Activated CD4-positive, alpha-beta T cell treated with anti-CD3 and anti-CD28 coated beads, Interleukin-2, amount 50 U/mL, for 1 hour (primary cell): ENCODE data around the gene PXT1.
"Not testable (repeated sequence)": the region's sequence is repeated elsewhere in the genome, so short reads cannot be mapped to it uniquely, and the experiment has no call there.

Experiments
- DNase-seq: peaks from one replicate; pipeline ENCODE4 v3.0.0-alpha.2; 2020

PXT1 gene

DNA sequence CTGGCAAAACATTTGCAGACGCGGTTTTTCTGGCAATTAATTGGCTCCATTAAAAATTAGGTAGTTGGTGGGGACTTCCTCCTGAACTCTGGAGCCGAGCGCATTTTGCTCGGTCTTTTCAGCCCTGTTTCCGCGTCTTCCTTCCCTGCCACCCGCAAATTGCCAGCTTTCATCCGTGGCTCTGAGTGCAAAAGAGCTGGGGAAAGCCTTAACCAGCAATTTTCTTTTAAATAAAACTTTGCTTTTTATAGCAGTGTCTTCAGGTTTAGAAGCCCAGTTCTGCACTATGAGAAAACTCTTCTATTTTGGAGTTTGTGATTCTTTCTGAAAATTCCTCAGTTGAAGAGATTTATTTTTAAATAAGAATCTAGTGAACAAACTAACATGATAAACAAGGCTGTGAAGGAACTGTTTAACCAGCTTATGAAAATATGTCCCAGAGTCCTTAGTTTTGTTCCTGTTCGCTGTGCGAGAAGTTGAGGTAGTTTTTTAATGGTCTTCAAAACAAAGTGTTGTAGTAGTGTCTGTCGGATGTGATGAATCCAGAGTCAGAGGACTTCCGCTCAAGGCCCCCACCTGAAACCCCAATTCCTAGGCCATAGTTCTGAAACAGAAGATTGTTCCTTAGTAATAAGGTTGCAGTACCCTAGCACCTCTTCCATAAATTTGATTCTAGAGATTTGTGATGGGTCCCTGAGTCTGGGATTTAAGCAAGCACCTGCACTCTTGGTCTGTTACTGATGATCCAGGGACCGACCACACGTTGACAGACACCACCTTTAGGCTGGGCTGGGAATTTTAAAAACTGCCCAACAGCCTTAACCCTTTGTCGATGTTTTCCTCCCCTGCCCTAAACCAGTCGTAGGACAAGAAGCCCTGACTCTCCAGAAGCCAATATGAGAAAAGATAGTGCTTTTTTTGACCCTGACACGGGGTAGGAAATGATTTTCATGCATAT lies 1.1 kb upstream of the PXT1 start:
- no peak for DNase-seq

GRCh38 chr6:36442103-36442670 lies 467 bp downstream of the PXT1 start:
- DNase-seq = no peak

- peak; percentile 76 for DNase-seq
Measured at GRCh38 chr6:36441307-36441894, 1.3 kb downstream of the PXT1 start.

DNA sequence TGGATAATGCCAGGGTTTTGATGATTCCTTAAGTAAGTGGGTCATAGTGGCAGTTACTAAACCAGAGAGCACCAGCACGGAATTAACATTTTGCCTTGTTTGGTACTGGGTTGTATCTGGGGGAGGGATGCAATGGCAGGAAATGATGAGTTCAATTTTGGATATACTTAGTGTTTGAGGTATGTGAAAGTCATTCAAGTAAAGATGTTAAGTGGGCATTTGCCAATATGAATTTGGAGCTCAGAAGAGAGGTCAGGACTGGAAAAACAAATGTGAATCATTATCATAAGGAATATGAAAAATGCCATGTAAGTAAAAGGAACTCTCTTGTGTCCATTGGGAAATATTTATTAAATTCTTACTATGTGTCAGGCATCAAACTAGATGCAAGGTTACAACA lies 6.2 kb downstream of the PXT1 start:
- DNase-seq = no peak

DNA sequence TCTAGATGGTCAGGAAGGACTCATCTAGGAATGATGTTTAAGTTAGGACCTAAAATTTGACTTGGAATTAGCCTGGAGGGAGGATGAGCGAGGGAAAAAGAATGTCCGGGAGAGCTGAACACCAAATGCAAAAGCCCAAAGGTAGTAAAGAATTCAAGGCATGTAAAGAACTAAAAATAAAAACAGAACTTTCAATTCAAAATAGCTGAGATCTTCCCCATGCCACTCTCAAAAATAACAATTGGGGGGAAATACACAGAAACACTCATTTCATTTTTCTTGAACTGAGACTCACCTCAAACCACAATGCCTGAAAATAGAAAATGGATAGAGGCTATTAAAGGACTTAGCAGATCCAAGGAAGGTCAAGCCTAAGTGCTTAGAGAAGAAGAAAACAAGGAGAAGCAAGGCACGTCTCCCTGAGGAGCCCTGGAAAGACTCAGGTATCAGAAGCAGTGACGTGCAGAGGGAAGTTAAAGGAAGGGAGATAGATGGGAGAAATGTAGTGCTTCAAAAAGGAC lies 10.4 kb downstream of the PXT1 start:
- DNase-seq = no peak

DNA sequence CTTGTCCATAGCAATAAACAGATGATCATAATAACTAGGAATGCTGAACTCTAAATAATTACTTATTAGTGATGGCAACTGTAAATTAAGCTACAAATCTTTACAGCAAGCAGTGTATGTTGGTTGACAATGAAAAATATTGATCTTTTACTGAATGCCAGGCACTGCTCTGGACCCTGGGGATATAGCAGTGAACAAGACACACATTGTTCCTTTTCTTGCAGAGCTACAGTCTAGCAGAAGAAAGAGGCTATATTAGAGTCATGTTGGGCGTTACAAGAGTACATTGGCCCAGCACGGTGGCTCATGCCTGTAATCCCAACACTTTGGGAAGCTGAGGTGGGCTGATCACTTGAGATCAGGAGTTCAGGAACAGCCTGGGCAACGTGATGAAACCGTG lies 11.5 kb downstream of the PXT1 start:
- no peak for DNase-seq

DNA sequence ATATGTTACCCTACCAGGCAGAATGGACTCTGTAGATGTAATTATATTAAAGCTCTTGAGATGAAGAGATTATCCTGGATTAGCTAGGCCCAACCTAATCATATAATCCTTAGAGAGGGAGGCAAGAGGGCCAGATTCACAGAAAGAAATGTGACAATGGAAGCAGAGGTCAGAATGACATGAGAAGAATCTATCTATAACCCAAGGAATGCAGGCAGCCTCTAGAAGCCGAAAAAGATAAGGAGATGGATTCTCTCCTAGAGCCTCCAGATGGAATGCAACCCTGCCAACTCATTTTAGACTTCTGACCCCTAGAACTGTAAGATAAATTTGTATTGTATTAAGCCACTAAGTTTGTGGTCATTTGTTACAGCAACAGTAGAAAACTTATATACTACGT lies 12.3 kb downstream of the PXT1 start:
- no peak for DNase-seq

GRCh38 chr6:36428911-36429310 lies 13.7 kb downstream of the PXT1 start:
- no peak for DNase-seq

- no peak for DNase-seq
Measured at GRCh38 chr6:36426622-36427021, 16.0 kb downstream of the PXT1 start.

DNA sequence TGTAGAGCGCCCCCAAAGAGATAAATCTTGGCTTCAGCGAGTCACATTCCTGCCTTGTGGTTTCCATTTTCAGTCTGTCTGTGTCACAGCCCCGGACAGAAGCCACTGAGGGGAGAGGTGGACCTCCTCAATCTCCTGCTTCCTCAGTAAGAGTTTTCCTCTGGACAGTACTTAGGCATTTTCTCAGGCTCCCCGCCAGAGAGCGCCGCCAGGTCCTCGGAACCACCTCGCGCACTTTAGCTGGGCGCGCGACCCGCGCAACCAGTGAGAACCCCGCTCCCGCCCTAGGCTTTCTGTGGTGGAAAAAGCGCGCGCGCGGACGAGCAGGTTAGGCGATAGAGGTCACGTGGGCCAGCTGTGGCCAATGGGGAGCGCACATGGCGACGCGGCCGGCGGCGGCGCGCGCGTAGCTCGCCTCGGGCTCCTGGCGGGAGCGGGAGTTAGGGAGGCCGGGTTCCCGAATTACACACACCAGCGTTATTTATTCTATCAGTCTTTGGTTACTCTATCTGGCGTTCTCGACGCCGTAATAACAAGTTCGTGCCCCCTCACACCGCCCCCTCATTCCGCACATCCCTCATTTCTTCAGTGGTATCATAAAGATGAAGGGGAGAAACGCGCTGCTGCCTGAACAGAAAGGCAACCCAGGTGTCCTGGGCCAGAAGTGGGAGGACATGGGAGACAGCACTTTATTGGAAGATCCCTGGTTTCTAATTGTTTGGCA lies 19.4 kb downstream of the PXT1 start:
- DNase-seq = peak; percentile 99

- no peak for DNase-seq
Measured at GRCh38 chr6:36422714-36423100, 19.9 kb downstream of the PXT1 start.

- DNase-seq = no peak
Measured at GRCh38 chr6:36419310-36419709, 23.3 kb downstream of the PXT1 start.

- DNase-seq = no peak
Measured at GRCh38 chr6:36418558-36418957, 24.1 kb downstream of the PXT1 start.

DNA sequence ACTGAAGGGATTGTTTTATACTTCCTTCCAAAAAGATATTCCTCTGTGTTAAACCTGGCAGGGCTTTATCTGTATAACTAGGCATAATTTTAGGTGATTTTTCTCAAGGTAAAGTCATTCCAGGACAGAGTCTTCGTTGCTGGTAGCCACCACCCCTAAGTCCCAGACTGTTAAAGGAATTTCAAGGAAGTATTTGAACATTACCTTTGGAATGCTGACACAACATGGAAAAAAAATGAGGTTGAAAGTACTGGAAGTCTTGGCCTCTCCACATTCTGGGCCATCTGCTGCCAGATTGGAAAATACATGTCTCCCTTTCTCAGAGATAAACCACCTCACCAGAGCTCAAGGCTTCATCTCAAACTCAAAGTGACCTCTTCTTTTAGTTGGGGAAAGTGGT lies 28.2 kb downstream of the PXT1 start:
- DNase-seq = no peak

DNA sequence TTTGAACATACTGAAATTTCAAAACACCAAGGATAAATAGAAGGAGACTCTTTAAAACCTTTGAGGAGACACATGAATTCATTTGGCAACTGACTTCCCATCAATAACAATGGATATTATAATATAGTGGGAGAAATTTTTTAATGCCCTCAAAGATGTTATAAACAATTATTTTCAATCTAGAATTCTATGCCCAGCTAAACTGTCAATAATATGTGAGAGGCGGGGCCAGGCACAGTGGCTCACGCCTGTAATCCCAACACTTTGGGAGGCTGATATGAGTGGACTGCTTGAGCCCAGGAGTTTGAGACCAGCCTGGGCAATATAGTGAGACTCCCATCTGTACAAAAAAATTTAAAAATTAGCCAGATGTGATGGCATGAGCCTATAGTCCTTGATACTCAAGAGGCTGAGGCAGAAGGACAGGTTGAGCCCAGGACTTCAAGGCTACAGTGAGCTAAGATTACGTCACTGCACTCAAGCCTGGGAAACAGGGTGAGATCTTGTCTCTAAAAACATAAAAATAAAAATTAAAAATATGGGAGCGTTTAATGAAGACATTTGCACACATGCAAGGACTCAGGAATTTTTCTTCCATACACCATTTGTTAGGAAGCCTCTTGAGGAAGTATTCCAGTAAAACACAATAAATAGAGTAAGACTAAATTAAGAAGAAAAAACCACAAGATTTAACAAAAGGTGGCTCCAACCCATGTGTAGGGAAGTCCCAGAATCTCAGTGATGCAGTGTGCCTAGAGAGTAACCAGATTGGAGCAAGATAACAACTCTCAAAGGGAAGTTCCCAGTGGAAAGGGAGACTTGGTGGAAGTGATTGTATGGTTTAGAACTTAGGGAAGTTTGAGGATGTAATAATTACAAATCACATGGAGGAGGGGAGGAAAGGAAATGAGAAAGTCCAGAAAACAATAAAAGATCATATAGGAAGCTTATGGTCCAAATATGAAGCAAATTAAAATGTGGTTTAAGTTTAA lies 28.9 kb downstream of the PXT1 start:
- DNase-seq = no peak

DNA sequence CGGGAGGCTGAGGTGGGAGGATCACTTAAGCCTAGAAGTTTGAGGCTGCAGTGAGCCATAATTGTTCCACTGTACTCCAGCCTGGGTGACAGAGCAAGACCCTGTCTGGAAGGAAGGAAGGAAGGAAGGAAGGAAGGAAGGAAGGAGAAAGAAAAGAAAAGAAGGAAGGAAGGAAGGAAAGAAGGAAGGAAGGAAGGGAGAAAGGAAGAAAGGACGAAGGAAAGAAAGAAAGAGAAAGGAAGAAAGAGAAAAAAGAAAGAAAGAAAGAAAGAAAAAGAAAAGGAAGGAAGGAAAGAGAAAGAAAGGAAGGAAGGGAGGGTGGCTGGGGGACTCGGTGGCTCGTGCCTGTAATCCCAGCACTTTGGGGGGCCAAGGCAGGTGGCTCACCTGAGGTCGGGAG lies 32.9 kb downstream of the PXT1 start:
- DNase-seq = not testable (repeated sequence)

DNA sequence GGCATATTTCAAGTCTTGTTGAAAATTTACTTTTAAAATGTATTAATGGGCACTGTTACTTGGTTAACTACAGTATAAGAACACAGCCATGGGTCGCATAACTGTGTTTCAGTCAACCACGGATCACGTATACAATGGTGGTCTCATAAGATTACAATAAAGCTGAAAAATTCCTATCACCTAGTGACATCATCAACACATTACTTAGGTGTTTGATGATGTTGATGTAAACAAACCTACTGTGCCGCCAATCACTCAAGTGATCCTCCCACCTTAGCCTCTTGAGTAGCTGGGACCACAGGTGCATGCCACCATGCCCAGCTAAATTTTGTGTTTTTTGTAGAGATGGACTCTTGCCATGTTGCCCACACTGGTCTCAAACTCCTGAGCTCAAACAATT lies 38.5 kb downstream of the PXT1 start:
- no peak for DNase-seq

- DNase-seq = no peak
Measured at GRCh38 chr6:36402481-36402880, 40.2 kb downstream of the PXT1 start.

GRCh38 chr6:36399970-36400369 lies 42.7 kb downstream of the PXT1 start:
- DNase-seq = no peak

- no peak for DNase-seq
Measured at GRCh38 chr6:36392621-36393020, 50.0 kb downstream of the PXT1 start.

- no peak for DNase-seq
Measured at GRCh38 chr6:36389353-36389752, 53.3 kb downstream of the PXT1 start.
